ENCODE results near the gene PSMD6.

DNA sequence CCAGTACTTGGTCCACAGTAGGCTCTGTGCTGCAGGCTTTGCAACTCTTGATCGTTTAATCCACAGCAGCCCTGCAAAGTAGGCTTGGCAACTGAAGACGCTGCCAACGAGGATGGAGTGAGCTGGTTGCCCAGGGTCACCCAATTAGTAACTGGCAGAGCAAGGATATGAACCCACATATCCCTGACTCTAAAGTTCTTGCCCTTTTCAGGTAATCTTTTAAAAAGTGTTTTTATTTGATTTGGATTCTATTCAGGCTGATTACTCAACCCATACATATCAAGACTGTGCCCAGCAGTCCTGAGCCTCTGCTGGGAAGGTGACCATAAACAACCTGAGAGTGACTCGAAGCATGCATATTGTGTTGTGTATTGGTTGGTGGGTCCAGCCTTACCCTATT, 50.3 kb downstream of the PSMD6 start:
- no peak for TF ChIP-seq MAX (IDR thresholded peaks at IDR 0.05)
- no peak for TF ChIP-seq CEBPB (IDR thresholded peaks at IDR 0.05)
- TF ChIP-seq YY1 (IDR thresholded peaks at IDR 0.05; ENCODE audit: low read depth): no peak
- TF ChIP-seq FOXM1 (IDR thresholded peaks at IDR 0.05; ENCODE audit: borderline replicate concordance, low read depth): no peak
- TF ChIP-seq EP300 (IDR thresholded peaks at IDR 0.05; ENCODE audit: borderline replicate concordance): no peak
- no peak for TF ChIP-seq TAF1 (IDR thresholded peaks at IDR 0.05; ENCODE audit: low read depth)
- TF ChIP-seq CREB1 (IDR thresholded peaks at IDR 0.05; ENCODE audit: low read depth): no peak
- TF ChIP-seq TEAD4 (IDR thresholded peaks at IDR 0.05): no peak
- no peak for TF ChIP-seq TCF12 (IDR thresholded peaks at IDR 0.05; ENCODE audit: low read depth)
- no peak for TF ChIP-seq ZBTB7A (IDR thresholded peaks at IDR 0.05; ENCODE audit: low read depth)
- no peak for TF ChIP-seq EGR1 (IDR thresholded peaks at IDR 0.05)
